T47D (cell line): Measurements from ENCODE around the gene GPRC5D.

Experiments used
- DNase-seq, 2 experiments: peaks; one replicate each; pipeline versions ENCODE4 v3.0.0 to v3.0.0-alpha.2; 2011 to 2012; ENCODE audit warnings: low read depth in 1 of 2, low spot score in 1 of 2
- JUND ChIP-seq: IDR thresholded peaks from 2 replicates; pipeline ENCODE4 v1.6.1; 2012; ENCODE audit warnings: low read depth
- in situ Hi-C: cut with HindIII; loops from 2 replicates; pipeline ENCODE4 v1.10.0; 2016; ENCODE audit warnings: low sequenced_read_pairs, low pct_unique_long_range_greater_than_20kb

Gene GPRC5D

GRCh38 chr12:12941450-12942350 lies 10.3 kb downstream of the GPRC5D start:
- in situ Hi-C loops: no loop called here
- DNase-seq: no peak
- TF ChIP-seq JUND: no peak

- in situ Hi-C loops: no loop called here
- no peak for TF ChIP-seq JUND
- no peak for DNase-seq
Measured at GRCh38 chr12:12939888-12940287, 12.1 kb downstream of the GPRC5D start.

GRCh38 chr12:12938541-12938940 lies 13.4 kb downstream of the GPRC5D start:
- no peak for DNase-seq
- in situ Hi-C loops: no loop called here
- TF ChIP-seq JUND: no peak

- TF ChIP-seq JUND: no peak
- in situ Hi-C loops: no loop called here
- no peak for DNase-seq
Measured at GRCh38 chr12:12936983-12937491, 14.9 kb downstream of the GPRC5D start.

- TF ChIP-seq JUND: no peak
- in situ Hi-C loops: no loop called here
- no peak for DNase-seq
Measured at GRCh38 chr12:12934556-12934955, 17.4 kb downstream of the GPRC5D start.

GRCh38 chr12:12933742-12934141 lies 18.2 kb downstream of the GPRC5D start:
- DNase-seq: no peak
- in situ Hi-C loops: no loop called here
- TF ChIP-seq JUND: no peak

- no peak for TF ChIP-seq JUND
- no peak for DNase-seq
- in situ Hi-C loops: no loop called here
Measured at GRCh38 chr12:12930633-12931219, 21.2 kb downstream of the GPRC5D start.

GRCh38 chr12:12929696-12930095 lies 22.3 kb downstream of the GPRC5D start:
- no peak for TF ChIP-seq JUND
- in situ Hi-C loops: no loop called here
- no peak for DNase-seq

GRCh38 chr12:12927211-12928079 lies 24.5 kb downstream of the GPRC5D start:
- no peak for DNase-seq
- TF ChIP-seq JUND: no peak
- in situ Hi-C loops: no loop called here

GRCh38 chr12:12926571-12927071 lies 25.3 kb downstream of the GPRC5D start:
- TF ChIP-seq JUND: no peak
- DNase-seq: no peak
- in situ Hi-C loops: no loop called here

- TF ChIP-seq JUND: no peak
- no peak for DNase-seq
- in situ Hi-C loops: no loop called here
Measured at GRCh38 chr12:12925388-12925787, 26.6 kb downstream of the GPRC5D start.

GRCh38 chr12:12924169-12924568 lies 27.8 kb downstream of the GPRC5D start:
- no peak for TF ChIP-seq JUND
- in situ Hi-C loops: no loop called here
- no peak for DNase-seq
